Muscle of leg (tissue), 11 donors: ENCODE results near the gene IGSF5. TPM values are rescaled to one million over a fixed set of nuclear protein-coding genes. Genes with fewer than 3 reads are reported as not detected.

Experiments
- DNase-seq: peaks from one replicate; pipeline ENCODE4 v3.0.0; 2013
- H3K27ac ChIP-seq: one replicate; pipeline ENCODE4 v1.5.1; 2013; ENCODE audit warnings: mild to moderate bottlenecking, low read length, control low read depth
- H3K27me3 ChIP-seq: one replicate; pipeline ENCODE4 v1.6.1; 2013; ENCODE audit warnings: low read length; ENCODE audit not compliant: control insufficient read depth, insufficient read depth
- H3K36me3 ChIP-seq: one replicate; pipeline ENCODE4 v1.6.1; 2013; ENCODE audit warnings: low read length; ENCODE audit not compliant: control insufficient read depth, insufficient read depth
- H3K4me1 ChIP-seq: one replicate; pipeline ENCODE4 v1.6.1; 2013; ENCODE audit warnings: low read length; ENCODE audit not compliant: control insufficient read depth, insufficient read depth
- H3K4me3 ChIP-seq: one replicate; pipeline ENCODE4 v1.5.1; 2013; ENCODE audit warnings: low read length, control low read depth
- H3K9me3 ChIP-seq: replicated peaks from 2 replicates; pipeline ENCODE4 v1.6.1; 2013; ENCODE audit warnings: low read depth, low read length; ENCODE audit not compliant: control insufficient read depth
- WGBS: methylation state at CpG from one replicate; pipeline ENCODE4 v1.1.5; 2013; ENCODE audit warnings: missing lambda C conversion rate; ENCODE audit not compliant: insufficient coverage; 5-methylcytosine and 5-hydroxymethylcytosine counted together
- polyA plus RNA-seq, 8 donors: library from polyadenylated mRNA; unstranded; fragments of 120-200 nt; gene quantifications; one replicate each; pipeline versions ENCODE4 v1.2.1 to v1.2.3, GENCODE V29; 2013; ENCODE audit warnings: inconsistent platforms in 1 of 8, low replicate concordance in 1 of 8; ENCODE audit not compliant: insufficient read length in 8 of 8, insufficient read depth in 1 of 8
- total RNA-seq: library from RNA; stranded (reverse); fragments of 120-200 nt; gene quantifications from one replicate; pipeline ENCODE4 v1.2.4, GENCODE V29; 2013

The IGSF5 gene
- total and polyA plus RNA-seq, 9 donors, result 0.37 to 1.5 (median 0.80) TPM

- Histone ChIP-seq H3K27me3 (no peaks in the 10 kb centered on the region), H3K27ac (no peak overlapping the region), H3K4me3 (no peak overlapping the region), H3K36me3 (no peaks in the 10 kb centered on the region), H3K9me3 (no peaks in the 10 kb centered on the region), H3K4me1 (no peaks in the 10 kb centered on the region)
- no peak for DNase-seq
- no CpG with 5 or more reads among the region's 1 CpG for WGBS
These were observed 61.0 kb downstream of the IGSF5 start for GRCh38 chr21:39805983-39806382.

DNA sequence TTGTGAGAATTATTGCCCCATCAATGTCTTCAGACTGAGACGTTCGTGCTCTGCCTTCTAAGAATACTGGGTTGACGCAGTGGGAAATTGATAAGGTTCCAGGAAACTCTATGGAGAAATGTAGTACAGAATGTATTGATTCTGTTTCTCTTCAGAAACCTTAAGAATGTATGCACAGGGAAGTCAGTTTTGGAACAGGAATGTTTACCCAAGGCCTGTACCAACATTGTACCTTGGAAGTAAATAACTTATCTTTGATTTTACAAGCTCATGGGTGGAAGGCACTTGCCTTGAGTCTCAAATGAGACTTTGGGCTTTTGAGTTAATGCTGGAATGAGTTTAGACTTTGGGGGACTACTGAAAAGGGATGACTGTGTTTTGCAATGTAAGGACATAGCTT is 62.8 kb downstream of the IGSF5 start:
- Histone ChIP-seq H3K36me3 (no peaks in the 10 kb centered on the region), H3K9me3 (no peaks in the 10 kb centered on the region), H3K27me3 (no peaks in the 10 kb centered on the region), H3K27ac (no peak overlapping the region), H3K4me3 (no peak overlapping the region), H3K4me1 (no peaks in the 10 kb centered on the region)
- no peak for DNase-seq
- WGBS, result 50% methylated on average over 2 of the region's 3 CpGs

GRCh38 chr21:39809936-39810335 is 65.0 kb downstream of the IGSF5 start:
- no peak overlapping the region for H3K4me3 ChIP-seq
- 100% methylated on average over 2 of the region's 5 CpGs for WGBS
- H3K9me3 ChIP-seq, result no peaks in the 10 kb centered on the region
- no peaks in the 10 kb centered on the region for H3K36me3 ChIP-seq
- no peak overlapping the region for H3K27ac ChIP-seq
- no peak for DNase-seq
- no peaks in the 10 kb centered on the region for H3K27me3 ChIP-seq
- no peaks in the 10 kb centered on the region for H3K4me1 ChIP-seq

DNA sequence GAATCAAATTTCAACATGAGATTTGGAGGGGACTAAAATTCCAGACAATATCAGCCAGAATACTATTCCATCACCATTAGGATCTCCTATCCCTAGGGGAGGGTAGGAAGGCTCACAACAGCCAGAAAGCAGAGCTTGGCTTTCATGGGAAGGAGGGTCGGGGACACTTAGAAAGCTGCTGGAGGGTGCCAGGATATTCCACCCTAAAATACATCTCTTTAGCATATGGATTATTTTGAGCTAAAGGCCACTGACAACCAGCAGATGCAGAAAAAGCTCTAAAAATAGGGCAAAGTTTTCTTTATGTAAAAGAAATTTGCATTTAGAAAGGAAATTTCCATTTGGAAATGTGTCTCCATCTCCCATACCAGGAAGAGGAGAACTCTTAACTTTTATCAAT is 68.0 kb downstream of the IGSF5 start:
- DNase-seq, result no peak
- Histone ChIP-seq H3K36me3 (no peaks in the 10 kb centered on the region), H3K9me3 (no peaks in the 10 kb centered on the region), H3K4me1 (no peaks in the 10 kb centered on the region), H3K27me3 (no peaks in the 10 kb centered on the region), H3K4me3 (no peak overlapping the region), H3K27ac (no peak overlapping the region)
- WGBS, result no CpG with 5 or more reads among the region's 1 CpG

GRCh38 chr21:39818557-39818956 is 73.6 kb downstream of the IGSF5 start:
- no peak overlapping the region for H3K27ac ChIP-seq
- DNase-seq, result no peak
- 82% methylated on average over 1 of the region's 2 CpGs for WGBS
- H3K36me3 ChIP-seq, result no peaks in the 10 kb centered on the region
- no peaks in the 10 kb centered on the region for H3K27me3 ChIP-seq
- H3K4me1 ChIP-seq, result no peaks in the 10 kb centered on the region
- no peaks in the 10 kb centered on the region for H3K9me3 ChIP-seq
- H3K4me3 ChIP-seq, result no peak overlapping the region

DNA sequence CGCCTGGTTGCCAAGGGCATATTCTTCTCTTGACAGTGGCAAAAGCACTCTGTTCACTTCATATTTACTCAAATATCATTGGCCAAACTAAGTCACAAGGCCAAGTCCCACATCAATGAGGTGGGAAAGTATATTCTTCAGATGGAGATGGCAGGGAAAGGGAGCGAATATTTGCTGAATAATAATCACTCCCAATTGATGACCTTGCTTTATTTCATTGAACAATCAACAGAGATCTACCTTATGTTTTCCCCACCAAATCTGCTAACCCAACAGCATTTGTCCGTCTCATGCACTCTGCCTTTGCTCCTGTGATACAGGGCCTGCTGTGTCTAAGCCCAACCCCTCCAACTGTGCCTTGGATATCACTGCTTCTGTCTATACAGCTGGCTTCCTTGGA is 77.1 kb downstream of the IGSF5 start:
- H3K4me1 ChIP-seq, result no peaks in the 10 kb centered on the region
- no peaks in the 10 kb centered on the region for H3K9me3 ChIP-seq
- no peak overlapping the region for H3K27ac ChIP-seq
- H3K36me3 ChIP-seq, result no peaks in the 10 kb centered on the region
- H3K27me3 ChIP-seq, result no peaks in the 10 kb centered on the region
- WGBS, result 55% methylated on average over 1 of the region's 3 CpGs
- DNase-seq, result no peak
- no peak overlapping the region for H3K4me3 ChIP-seq

- 22% methylated on average over 1 of the region's 1 CpG for WGBS
- no peaks in the 10 kb centered on the region for H3K27me3 ChIP-seq
- no peak for DNase-seq
These were observed 80.3 kb downstream of the IGSF5 start for GRCh38 chr21:39825250-39825649.

GRCh38 chr21:39834543-39834942 is 89.6 kb downstream of the IGSF5 start:
- no CpG with 5 or more reads among the region's 4 CpGs for WGBS
- H3K4me1 ChIP-seq, result no peaks in the 10 kb centered on the region
- no peak for DNase-seq
- H3K4me3 ChIP-seq, result no peak overlapping the region
- H3K27me3 ChIP-seq, result peaks cover 2% of the 10 kb centered on the region
- H3K27ac ChIP-seq, result no peak overlapping the region
- no peaks in the 10 kb centered on the region for H3K9me3 ChIP-seq
- no peaks in the 10 kb centered on the region for H3K36me3 ChIP-seq

More at GRCh38 chr21:39825250-39825649, 80.3 kb downstream of the IGSF5 start:
- Histone ChIP-seq H3K27ac (no peak overlapping the region), H3K4me1 (no peaks in the 10 kb centered on the region), H3K36me3 (no peaks in the 10 kb centered on the region), H3K4me3 (no peak overlapping the region), H3K9me3 (no peaks in the 10 kb centered on the region)

DNA sequence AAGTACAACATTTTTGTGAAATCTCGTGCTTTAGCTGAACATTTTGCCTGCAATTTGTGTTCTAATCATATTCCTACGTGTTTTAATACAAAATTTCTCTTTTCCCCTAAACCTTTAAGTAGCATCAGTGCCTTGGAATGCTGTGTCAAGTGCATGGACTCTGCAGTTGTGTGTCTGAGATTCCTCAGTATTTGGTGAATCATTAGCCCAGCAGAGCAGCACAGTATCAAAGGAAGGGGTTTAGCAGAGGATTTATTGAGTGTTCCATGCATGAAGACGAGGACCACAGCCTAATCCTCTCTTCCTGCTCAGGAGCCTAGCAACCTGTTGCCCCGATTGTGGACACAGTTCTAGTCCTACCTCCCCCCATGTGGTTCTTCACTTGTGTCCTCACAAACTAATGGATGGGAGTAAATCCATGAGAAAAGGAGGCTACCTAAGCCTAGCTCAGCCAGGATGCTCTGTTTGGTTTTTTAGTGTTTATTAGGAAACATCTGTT is 92.9 kb downstream of the IGSF5 start:
- Histone ChIP-seq H3K4me1 (no peaks in the 10 kb centered on the region), H3K4me3 (no peak overlapping the region), H3K36me3 (no peaks in the 10 kb centered on the region), H3K9me3 (no peaks in the 10 kb centered on the region), H3K27ac (no peak overlapping the region), H3K27me3 (peaks cover 2% of the 10 kb centered on the region)
- WGBS, result 100% methylated on average over 1 of the region's 4 CpGs
- no peak for DNase-seq

- peak; percentile 21 for DNase-seq
- WGBS, result 66% methylated on average over 13 of the region's 22 CpGs
- Histone ChIP-seq H3K27ac (no peak overlapping the region), H3K9me3 (no peaks in the 10 kb centered on the region), H3K4me3 (no peak overlapping the region), H3K27me3 (peaks cover 2% of the 10 kb centered on the region), H3K36me3 (no peaks in the 10 kb centered on the region), H3K4me1 (peaks cover 2% of the 10 kb centered on the region)
These were observed 95.6 kb downstream of the IGSF5 start for GRCh38 chr21:39840373-39841097.
